HepG2 (cell line): ENCODE data around the gene PODXL2. TPM values are rescaled to one million over a fixed set of nuclear protein-coding genes. Genes with fewer than 3 reads are reported as not detected.

Source experiments
- ATAC-seq: fragments of 200-7000 bp; cut with Tn5 transposase; 3 replicates; pipeline ENCODE4 v1.9.1; 2020; ENCODE audit warnings: mild to moderate bottlenecking, moderate library complexity
- BruUV-seq: library from RNA; stranded (reverse); fragments of 400-500 nt; replicated peaks from 2 replicates; lab custom pipeline; 2021; lab: Mats Ljungman, UMichigan
- CTCF ChIA-PET: fragments of 300-600 bp; formaldehyde crosslinking; extraction: SDS; loops from one replicate; lab custom pipeline; 2021; ENCODE audit warnings: low total read pairs, inconsistent platforms, low intra/inter-chr PET ratio; lab: Yijun Ruan, JAX
- POLR2A ChIA-PET: fragments of 350-600 bp; sonication (Branson Sonifier 250); formaldehyde crosslinking; loops from one replicate; lab custom pipeline; 2020; ENCODE audit warnings: antibody characterized with exemption, inconsistent platforms; lab: Yijun Ruan, JAX
- DNase-seq: peaks from one replicate; pipeline ENCODE4 v3.0.0-alpha.2; 2015; ENCODE audit warnings: low spot score
- FAIRE-seq: peaks from 3 replicates; lab custom pipeline; 2011; peaks lifted over from hg19 to GRCh38; lab: Jason Lieb, UNC
- H2AFZ ChIP-seq: one replicate; pipeline ENCODE4 v1.6.1; 2011; ENCODE audit warnings: low read length, inconsistent platforms
- H3K27ac ChIP-seq: fragments of 300-600 bp; 3 replicates; pipeline ENCODE4 v1.8.0; 2011; ENCODE audit warnings: mixed run types, mild to moderate bottlenecking, mixed read lengths, low read length, inconsistent platforms; ENCODE audit not compliant: insufficient read depth; ENCODE audit errors: extremely low read length
- H3K27me3 ChIP-seq, 2 experiments: fragments of 200-600 bp in 1 of 2; 2 replicates in 1 of 2; 3 replicates in 1 of 2; pipeline versions ENCODE4 v1.6.0 to v1.8.0; 2011; ENCODE audit warnings: low read length in 2 of 2, mild to moderate bottlenecking in 2 of 2, moderate library complexity in 2 of 2, inconsistent platforms in 1 of 2; ENCODE audit not compliant: insufficient read depth in 2 of 2, control insufficient read depth in 1 of 2
- H3K36me3 ChIP-seq, 2 experiments: fragments of 200-600 bp in 1 of 2; replicated peaks in 1 of 2; 2 replicates in 1 of 2; 3 replicates in 1 of 2; pipeline versions ENCODE4 v1.5.1 to v1.8.0; 2011; ENCODE audit warnings: low read length in 2 of 2, inconsistent platforms in 1 of 2; ENCODE audit not compliant: insufficient read depth in 2 of 2, control insufficient read depth in 1 of 2
- H3K4me1 ChIP-seq: 2 replicates; pipeline ENCODE4 v1.5.1; 2012; ENCODE audit warnings: low read length, inconsistent platforms; ENCODE audit not compliant: insufficient read depth
- H3K4me2 ChIP-seq: 2 replicates; pipeline ENCODE4 v1.6.0; 2011; ENCODE audit warnings: low read depth, low read length, inconsistent platforms
- H3K4me3 ChIP-seq, 3 experiments: fragments of 200-600 bp in 1 of 3; sonication (generic), shearing (Covaris generic) in 1 of 3; replicated peaks in 1 of 3; 2 replicates each; pipeline ENCODE4 v1.5.1; 2011 to 2016; ENCODE audit warnings: low read length in 3 of 3, inconsistent platforms in 2 of 3, low read depth in 2 of 3, mild to moderate bottlenecking in 2 of 3, control low read depth in 1 of 3, mixed read lengths in 1 of 3; ENCODE audit not compliant: insufficient read depth in 1 of 3
- H3K79me2 ChIP-seq: one replicate; pipeline ENCODE4 v1.6.1; 2011; ENCODE audit warnings: low read length, inconsistent platforms; ENCODE audit not compliant: insufficient read depth
- H3K9ac ChIP-seq: 2 replicates; pipeline ENCODE4 v1.6.0; 2011; ENCODE audit warnings: mild to moderate bottlenecking, low read depth, low read length, inconsistent platforms; ENCODE audit not compliant: insufficient read depth
- H3K9me3 ChIP-seq: 2 replicates; pipeline ENCODE4 v1.5.1; 2012; ENCODE audit warnings: mild to moderate bottlenecking, low read length
- H4K20me1 ChIP-seq: 2 replicates; pipeline ENCODE4 v1.6.0; 2011; ENCODE audit warnings: inconsistent platforms, mild to moderate bottlenecking, low read length, moderate library complexity; ENCODE audit not compliant: insufficient read depth
- ARNT ChIP-seq: fragments of 450-650 bp; IDR thresholded peaks from 2 replicates; pipeline ENCODE4 v1.6.1; 2017
- CENPX ChIP-seq: sonication (generic); formaldehyde crosslinking; IDR thresholded peaks from 2 replicates; pipeline ENCODE4 v1.9.0; 2021; ENCODE audit warnings: mild to moderate bottlenecking, missing genetic modification reagents, moderate library complexity
- CERS6 ChIP-seq: sonication (generic); formaldehyde crosslinking; IDR thresholded peaks from 2 replicates; pipeline ENCODE4 v1.5.0; 2020; ENCODE audit warnings: missing genetic modification reagents
- FOSL2 ChIP-seq: sonication (generic); formaldehyde crosslinking; IDR thresholded peaks from 2 replicates; pipeline ENCODE4 v1.4.0; 2020; ENCODE audit warnings: missing genetic modification reagents
- GABPA ChIP-seq, 2 experiments: IDR thresholded peaks; 2 replicates each; pipeline ENCODE4 v1.6.1; 2011 to 2016; ENCODE audit warnings: low read depth in 2 of 2, low read length in 1 of 2, missing biosample characterization in 1 of 2, missing genetic modification characterization in 1 of 2
- KMT2A ChIP-seq: sonication (generic); formaldehyde crosslinking; IDR thresholded peaks from 2 replicates; pipeline ENCODE4 v1.4.0; 2020; ENCODE audit warnings: missing genetic modification reagents
- MAZ ChIP-seq, 2 experiments: sonication (generic) in 1 of 2; formaldehyde crosslinking in 1 of 2; IDR thresholded peaks; 2 replicates each; pipeline versions ENCODE4 v1.5.0 to v1.6.1; 2012 to 2020; ENCODE audit warnings: low read depth in 2 of 2, mild to moderate bottlenecking in 2 of 2, borderline replicate concordance in 1 of 2, improper control_type of control experiment in 1 of 2, low read length in 1 of 2, missing genetic modification reagents in 1 of 2, moderate library complexity in 1 of 2
- MXI1 ChIP-seq: IDR thresholded peaks from 3 replicates; pipeline ENCODE4 v1.6.1; 2012; ENCODE audit warnings: low read depth, low read length, inconsistent platforms, borderline replicate concordance
- SIX1 ChIP-seq: sonication (generic); formaldehyde crosslinking; IDR thresholded peaks from 2 replicates; pipeline ENCODE4 v1.4.0; 2020; ENCODE audit warnings: missing genetic modification reagents, borderline replicate concordance
- ZFP82 ChIP-seq: sonication (generic); formaldehyde crosslinking; IDR thresholded peaks from 2 replicates; pipeline ENCODE4 v1.5.1; 2020; ENCODE audit warnings: mild to moderate bottlenecking, missing genetic modification reagents, borderline replicate concordance
- ZMYM4 ChIP-seq: sonication (generic); formaldehyde crosslinking; IDR thresholded peaks from 2 replicates; pipeline ENCODE4 v1.8.1; 2023; ENCODE audit warnings: mild to moderate bottlenecking, missing genetic modification reagents
- ZNF251 ChIP-seq: sonication (generic); formaldehyde crosslinking; IDR thresholded peaks from 2 replicates; pipeline ENCODE4 v1.9.0; 2021; ENCODE audit warnings: mild to moderate bottlenecking, missing genetic modification reagents
- ZNF354B ChIP-seq: sonication (generic); formaldehyde crosslinking; IDR thresholded peaks from 2 replicates; pipeline ENCODE4 v1.8.0; 2022; ENCODE audit warnings: mild to moderate bottlenecking, missing genetic modification reagents
- ZNF598 ChIP-seq: sonication (generic); formaldehyde crosslinking; IDR thresholded peaks from 2 replicates; pipeline ENCODE4 v1.5.1; 2020; ENCODE audit warnings: mild to moderate bottlenecking, missing genetic modification reagents, borderline replicate concordance
- ZNF777 ChIP-seq: sonication (generic); formaldehyde crosslinking; IDR thresholded peaks from 2 replicates; pipeline ENCODE4 v1.4.0; 2020; ENCODE audit warnings: missing genetic modification reagents
- ZSCAN12 ChIP-seq: sonication (generic); formaldehyde crosslinking; IDR thresholded peaks from 2 replicates; pipeline ENCODE4 v1.9.0; 2021; ENCODE audit warnings: mild to moderate bottlenecking, missing genetic modification reagents
- WGBS: methylation state at CpG from one replicate; pipeline ENCODE4 v1.1.6; 2017; ENCODE audit warnings: low lambda C conversion rate; 5-methylcytosine and 5-hydroxymethylcytosine counted together
- in situ Hi-C: cut with HindIII; loops from 2 replicates; pipeline ENCODE4 v1.10.0; 2017; ENCODE audit warnings: low pct_unique_long_range_greater_than_20kb; ENCODE audit not compliant: extremely low pct_ligation_motif_present
- intact Hi-C: fragments of 100-400 bp; cut with micrococcal nuclease; formaldehyde crosslinking; loops from one replicate; pipeline ENCODE4 v1.10.0; 2022; ENCODE audit not compliant: unreplicated experiment
- polyA plus RNA-seq, 8 experiments: library from polyadenylated mRNA; depleted of rRNA in 3 of 8; stranded (reverse) in 7 of 8; unstranded in 1 of 8; fragments of >200 nt; fragmentation: Illumina TruSeq in 4 of 8; extraction: Trizol in 4 of 8; gene quantifications; 2 replicates each; pipeline versions ENCODE4 v1.2.1 to v1.2.3, GENCODE V29; 2011 to 2016; ENCODE audit warnings: low read depth in 4 of 8, missing spikeins in 1 of 8, mixed read lengths in 1 of 8; ENCODE audit not compliant: insufficient read depth in 1 of 8
- total RNA-seq, 5 experiments: library from RNA; depleted of rRNA; stranded (reverse); fragments of >200 nt; fragmentation: Illumina TruSeq; extraction: Trizol; gene quantifications; 2 replicates each; pipeline ENCODE4 v1.2.3, GENCODE V29; 2016; ENCODE audit warnings: low read depth in 1 of 5

The PODXL2 gene
- total and polyA plus RNA-seq, 2 of the 13 experiments (the other 11 are each of a cell fraction or from before 2014, with no cell fraction given): 20.4 to 25.1 TPM

DNA sequence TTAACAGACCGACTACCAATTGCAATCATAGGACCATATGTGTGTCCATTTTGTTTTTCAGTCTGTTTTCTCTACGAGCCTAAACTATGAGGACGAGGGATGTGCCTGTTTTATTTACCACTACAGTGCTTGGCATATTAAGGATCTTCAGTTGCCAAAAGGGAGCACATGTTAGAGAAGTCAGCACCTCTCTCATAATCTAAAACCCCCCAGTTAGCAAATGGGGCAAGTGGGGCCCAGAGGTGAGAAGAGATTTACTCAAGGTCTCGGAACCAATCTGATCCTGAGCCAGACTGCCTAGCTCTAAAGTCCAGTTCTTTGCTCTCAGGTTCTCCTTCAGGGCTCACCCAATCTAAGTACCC, 578 bp upstream of the PODXL2 start:
- FAIRE-seq: no peak
- no peaks in the 10 kb centered on the region for H3K9me3 ChIP-seq
- intact Hi-C loops: no loop called here
- WGBS: 42% methylated on average over 4 of the region's 4 CpGs
- TF ChIP-seq ZFP82 (CRISPR knock-in tag): no peak
- no peak for TF ChIP-seq SIX1
- TF ChIP-seq ZNF354B (CRISPR knock-in tag): no peak
- TF ChIP-seq CENPX (CRISPR knock-in tag): no peak
- TF ChIP-seq MXI1: no peak
- no peak for TF ChIP-seq ZNF777 (CRISPR knock-in tag)
- no peak for TF ChIP-seq ZMYM4
- no peak for TF ChIP-seq KMT2A (CRISPR knock-in tag)
- TF ChIP-seq ZSCAN12: no peak
- TF ChIP-seq FOSL2 (CRISPR knock-in tag): no peak
- no peak for TF ChIP-seq ZNF598 (CRISPR knock-in tag)
- TF ChIP-seq GABPA (IDR thresholded peaks at IDR 0.05; ENCODE audit: low read depth, low read length): no peak
- TF ChIP-seq GABPA (CRISPR knock-in tag; IDR thresholded peaks at IDR 0.05; ENCODE audit: low read depth): no peak
- no peak for TF ChIP-seq CERS6 (CRISPR knock-in tag)
- no peak for TF ChIP-seq ZNF251 (CRISPR knock-in tag)
- no peak for TF ChIP-seq MAZ (IDR thresholded peaks at IDR 0.05; ENCODE audit: borderline replicate concordance, low read depth, low read length)
- no peak for TF ChIP-seq MAZ (CRISPR knock-in tag; IDR thresholded peaks at IDR 0.05; ENCODE audit: low read depth)
- no peak for TF ChIP-seq ARNT
- TF ChIP-seq, all 625 proteins: peak for 0
- H3K27me3 ChIP-seq: peaks cover 2 to 7% of the 10 kb centered on the region in 2 experiments
- ATAC-seq (no peak), DNase-seq (no peak)
- ChIA-PET CTCF (no interaction called here), POLR2A (interaction anchor here (1.2 kb wide), 1 partner anchor 31 kb away, joined by 4 read pairs; no protein-coding TSS in a partner anchor)
- H2AFZ ChIP-seq: no peak overlapping the region
- H3K4me2 ChIP-seq: no peak overlapping the region
- no peaks in the 10 kb centered on the region for H3K36me3 ChIP-seq
- no peaks in the 10 kb centered on the region; the same call in 1 of the 2 replicates for H4K20me1 ChIP-seq
- no peak overlapping the region for H3K27ac ChIP-seq
- H3K9ac ChIP-seq: no peak overlapping the region
- no peaks in the 10 kb centered on the region for H3K79me2 ChIP-seq
- BruUV-seq: no TSS peak
- no peak overlapping the region for H3K4me3 ChIP-seq
- H3K4me1 ChIP-seq: peaks cover 21% of the 10 kb centered on the region
- in situ Hi-C loops: no loop called here
